Tibial nerve (tissue), 3 donors: Measurements from ENCODE around the gene HLF.

Experiments used
- POLR2A ChIP-seq, 2 donors: fragments of 450-650 bp; IDR thresholded peaks; one replicate each; pipeline ENCODE4 v1.6.1; 2017; ENCODE audit warnings: antibody characterized with exemption in 2 of 2, mild to moderate bottlenecking in 2 of 2, moderate library complexity in 2 of 2
- TF ChIP-seq, protein P1 (sequence below), 5 experiments: fragments of 200-600 bp in 3 of 5; fragments of 450-650 bp in 2 of 5; sonication (generic) in 3 of 5; IDR thresholded peaks; one replicate each; pipeline ENCODE4 v1.5.1; 2016 to 2019; ENCODE audit warnings: antibody characterized with exemption in 5 of 5, mild to moderate bottlenecking in 3 of 5, moderate library complexity in 2 of 5

DNA sequence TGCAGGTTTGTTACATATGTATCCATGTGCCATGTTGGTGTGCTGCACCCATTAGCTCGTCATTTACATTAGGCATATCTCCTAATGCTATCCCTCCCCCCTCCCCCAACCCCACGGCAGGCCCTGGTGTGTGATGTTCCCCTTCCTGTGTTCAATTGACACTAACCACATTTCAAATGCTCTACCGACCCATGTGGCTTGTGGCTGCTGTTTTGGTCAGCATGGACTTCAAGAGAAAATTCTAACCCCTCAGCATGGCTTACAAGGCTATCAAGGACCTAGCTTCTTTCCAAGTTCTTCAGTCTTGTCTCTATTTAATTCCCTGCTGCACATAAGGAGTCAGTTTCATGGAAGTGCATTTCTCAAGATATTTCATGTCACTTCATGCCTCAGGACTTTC, 103.9 kb downstream of the HLF start:
- TF ChIP-seq, protein P1, sequence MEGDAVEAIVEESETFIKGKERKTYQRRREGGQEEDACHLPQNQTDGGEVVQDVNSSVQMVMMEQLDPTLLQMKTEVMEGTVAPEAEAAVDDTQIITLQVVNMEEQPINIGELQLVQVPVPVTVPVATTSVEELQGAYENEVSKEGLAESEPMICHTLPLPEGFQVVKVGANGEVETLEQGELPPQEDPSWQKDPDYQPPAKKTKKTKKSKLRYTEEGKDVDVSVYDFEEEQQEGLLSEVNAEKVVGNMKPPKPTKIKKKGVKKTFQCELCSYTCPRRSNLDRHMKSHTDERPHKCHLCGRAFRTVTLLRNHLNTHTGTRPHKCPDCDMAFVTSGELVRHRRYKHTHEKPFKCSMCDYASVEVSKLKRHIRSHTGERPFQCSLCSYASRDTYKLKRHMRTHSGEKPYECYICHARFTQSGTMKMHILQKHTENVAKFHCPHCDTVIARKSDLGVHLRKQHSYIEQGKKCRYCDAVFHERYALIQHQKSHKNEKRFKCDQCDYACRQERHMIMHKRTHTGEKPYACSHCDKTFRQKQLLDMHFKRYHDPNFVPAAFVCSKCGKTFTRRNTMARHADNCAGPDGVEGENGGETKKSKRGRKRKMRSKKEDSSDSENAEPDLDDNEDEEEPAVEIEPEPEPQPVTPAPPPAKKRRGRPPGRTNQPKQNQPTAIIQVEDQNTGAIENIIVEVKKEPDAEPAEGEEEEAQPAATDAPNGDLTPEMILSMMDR (IDR thresholded peaks at IDR 0.05) = no peak
- TF ChIP-seq POLR2A (IDR thresholded peaks at IDR 0.05) = no peak
